Mesenteric fat pad (tissue), 1 donor: ENCODE results near the gene TMPRSS3. TPM values are rescaled to one million over a fixed set of nuclear protein-coding genes. Genes with fewer than 3 reads are reported as not detected.

Experiments used
- DNase-seq: peaks from one replicate; pipeline ENCODE4 v3.0.0-alpha.2; 2020; ENCODE audit warnings: low spot score
- long read RNA-seq: library from polyadenylated mRNA; unstranded; transcript quantifications from one replicate; pipeline ENCODE4 v2.0.0, GENCODE V29; 2020
- total RNA-seq: library from RNA; stranded (reverse); fragmentation: NEBNext Ultra II Directional; extraction: Animal tissue kit (Norgen Biotek cat#: 25700); gene quantifications from one replicate; pipeline ENCODE4 v1.2.1, GENCODE V29; 2021
- donor health status: DM: yes; HTN: yes; CAD: no.

The TMPRSS3 gene
- total RNA-seq = not detected
- long read RNA-seq = 0 reads

GRCh38 chr21:42395905-42396651 is at the start of gene TMPRSS3:
TMPRSS3 (minus strand) TSS chr21:42396052; CDS start chr21:42395417, 635 bp downstream.
- DNase-seq = no peak

GRCh38 chr21:42445311-42445710 is 49.5 kb upstream of the TMPRSS3 start:
- DNase-seq = no peak

GRCh38 chr21:42444745-42445059 is 48.9 kb upstream of the TMPRSS3 start:
- no peak for DNase-seq

GRCh38 chr21:42443876-42444744 is 48.3 kb upstream of the TMPRSS3 start:
- DNase-seq = peak; percentile 68

- peak; percentile 81 for DNase-seq
Measured at GRCh38 chr21:42443181-42443785, 47.4 kb upstream of the TMPRSS3 start.

GRCh38 chr21:42441963-42442362 is 46.1 kb upstream of the TMPRSS3 start:
- peak; percentile 33 for DNase-seq

GRCh38 chr21:42440187-42440792 is 44.4 kb upstream of the TMPRSS3 start:
- peak; percentile 49 for DNase-seq

- peak; percentile 78 for DNase-seq
Measured at GRCh38 chr21:42439284-42440186, 43.7 kb upstream of the TMPRSS3 start.

- DNase-seq = peak; percentile 65
Measured at GRCh38 chr21:42438316-42439205, 42.7 kb upstream of the TMPRSS3 start.

- no peak for DNase-seq
Measured at GRCh38 chr21:42437786-42438185, 41.9 kb upstream of the TMPRSS3 start.

GRCh38 chr21:42436914-42437313 is 41.1 kb upstream of the TMPRSS3 start:
- DNase-seq = no peak

GRCh38 chr21:42435833-42436232 is 40.0 kb upstream of the TMPRSS3 start:
- no peak for DNase-seq

- no peak for DNase-seq
Measured at GRCh38 chr21:42435401-42435800, 39.5 kb upstream of the TMPRSS3 start.

- DNase-seq = no peak
Measured at GRCh38 chr21:42434884-42435283, 39.0 kb upstream of the TMPRSS3 start.

GRCh38 chr21:42433946-42434551 is 38.2 kb upstream of the TMPRSS3 start:
- no peak for DNase-seq

- no peak for DNase-seq
Measured at GRCh38 chr21:42432695-42433094, 36.8 kb upstream of the TMPRSS3 start.

- DNase-seq = peak; percentile 78
Measured at GRCh38 chr21:42431196-42431595, 35.3 kb upstream of the TMPRSS3 start.

- DNase-seq = no peak
Measured at GRCh38 chr21:42430521-42430920, 34.7 kb upstream of the TMPRSS3 start.

GRCh38 chr21:42429856-42430255 is 34.0 kb upstream of the TMPRSS3 start:
- peak; percentile 53 for DNase-seq
